ENCODE measurements around the gene FRMD3.

FRMD3 gene

GRCh38 chr9:83477120-83477519, 61.1 kb downstream of the FRMD3 start:
- Histone ChIP-seq H3K9me3 (ENCODE audit: control insufficient read depth, low read length) (no peaks in the 10 kb centered on the region), H3K4me1 (ENCODE audit: control insufficient read depth, insufficient read depth, low read length, poor library complexity, severe bottlenecking) (no peaks in the 10 kb centered on the region), H3K4me3 (ENCODE audit: insufficient read depth, low read depth, low read length, poor library complexity, severe bottlenecking) (no peak overlapping the region), H3K27ac (ENCODE audit: insufficient read depth, low read length, poor library complexity, severe bottlenecking) (no peak overlapping the region), H3K27me3 (replicated peaks; ENCODE audit: control insufficient read depth, insufficient read depth, low read length, poor library complexity, severe bottlenecking) (no peaks in the 10 kb centered on the region), H3K36me3 (ENCODE audit: control insufficient read depth, insufficient read depth, low read length) (no peaks in the 10 kb centered on the region)
- no peak for DNase-seq

GRCh38 chr9:83476513-83476912, 61.7 kb downstream of the FRMD3 start:
- Histone ChIP-seq H3K36me3 (ENCODE audit: control insufficient read depth, insufficient read depth, low read length) (no peaks in the 10 kb centered on the region), H3K4me3 (ENCODE audit: insufficient read depth, low read depth, low read length, poor library complexity, severe bottlenecking) (no peak overlapping the region)
- no peak for DNase-seq

GRCh38 chr9:83475741-83476140, 62.5 kb downstream of the FRMD3 start:
- Histone ChIP-seq H3K27me3 (replicated peaks; ENCODE audit: control insufficient read depth, insufficient read depth, low read length, poor library complexity, severe bottlenecking) (no peaks in the 10 kb centered on the region), H3K4me3 (ENCODE audit: insufficient read depth, low read depth, low read length, poor library complexity, severe bottlenecking) (no peak overlapping the region), H3K9me3 (ENCODE audit: control insufficient read depth, low read length) (no peaks in the 10 kb centered on the region), H3K4me1 (ENCODE audit: control insufficient read depth, insufficient read depth, low read length, poor library complexity, severe bottlenecking) (no peaks in the 10 kb centered on the region), H3K36me3 (ENCODE audit: control insufficient read depth, insufficient read depth, low read length) (no peaks in the 10 kb centered on the region), H3K27ac (ENCODE audit: insufficient read depth, low read length, poor library complexity, severe bottlenecking) (no peak overlapping the region)
- DNase-seq: no peak

More at GRCh38 chr9:83476513-83476912, 61.7 kb downstream of the FRMD3 start:
- H3K9me3 ChIP-seq (ENCODE audit: control insufficient read depth, low read length): no peaks in the 10 kb centered on the region
- no peaks in the 10 kb centered on the region for H3K4me1 ChIP-seq (ENCODE audit: control insufficient read depth, insufficient read depth, low read length, poor library complexity, severe bottlenecking)
- H3K27ac ChIP-seq (ENCODE audit: insufficient read depth, low read length, poor library complexity, severe bottlenecking): no peak overlapping the region
- H3K27me3 ChIP-seq (replicated peaks; ENCODE audit: control insufficient read depth, insufficient read depth, low read length, poor library complexity, severe bottlenecking): no peaks in the 10 kb centered on the region

GRCh38 chr9:83474631-83475030, 63.6 kb downstream of the FRMD3 start:
- H3K4me1 ChIP-seq (ENCODE audit: control insufficient read depth, insufficient read depth, low read length, poor library complexity, severe bottlenecking): no peaks in the 10 kb centered on the region
- no peak for DNase-seq
- no peaks in the 10 kb centered on the region for H3K9me3 ChIP-seq (ENCODE audit: control insufficient read depth, low read length)
- no peaks in the 10 kb centered on the region for H3K27me3 ChIP-seq (replicated peaks; ENCODE audit: control insufficient read depth, insufficient read depth, low read length, poor library complexity, severe bottlenecking)
- H3K27ac ChIP-seq (ENCODE audit: insufficient read depth, low read length, poor library complexity, severe bottlenecking): no peak overlapping the region
- H3K4me3 ChIP-seq (ENCODE audit: insufficient read depth, low read depth, low read length, poor library complexity, severe bottlenecking): no peak overlapping the region
- no peaks in the 10 kb centered on the region for H3K36me3 ChIP-seq (ENCODE audit: control insufficient read depth, insufficient read depth, low read length)

- Histone ChIP-seq H3K27ac (ENCODE audit: insufficient read depth, low read length, poor library complexity, severe bottlenecking) (no peak overlapping the region), H3K9me3 (ENCODE audit: control insufficient read depth, low read length) (no peaks in the 10 kb centered on the region), H3K36me3 (ENCODE audit: control insufficient read depth, insufficient read depth, low read length) (no peaks in the 10 kb centered on the region), H3K4me3 (ENCODE audit: insufficient read depth, low read depth, low read length, poor library complexity, severe bottlenecking) (no peak overlapping the region), H3K4me1 (ENCODE audit: control insufficient read depth, insufficient read depth, low read length, poor library complexity, severe bottlenecking) (no peaks in the 10 kb centered on the region), H3K27me3 (replicated peaks; ENCODE audit: control insufficient read depth, insufficient read depth, low read length, poor library complexity, severe bottlenecking) (no peaks in the 10 kb centered on the region)
- DNase-seq: no peak
These were observed 64.7 kb downstream of the FRMD3 start for GRCh38 chr9:83473488-83473971.

- no peaks in the 10 kb centered on the region for H3K4me1 ChIP-seq (ENCODE audit: control insufficient read depth, insufficient read depth, low read length, poor library complexity, severe bottlenecking)
- H3K36me3 ChIP-seq (ENCODE audit: control insufficient read depth, insufficient read depth, low read length): no peaks in the 10 kb centered on the region
- H3K27me3 ChIP-seq (replicated peaks; ENCODE audit: control insufficient read depth, insufficient read depth, low read length, poor library complexity, severe bottlenecking): no peaks in the 10 kb centered on the region
- no peak for DNase-seq
- H3K4me3 ChIP-seq (ENCODE audit: insufficient read depth, low read depth, low read length, poor library complexity, severe bottlenecking): no peak overlapping the region
- no peaks in the 10 kb centered on the region for H3K9me3 ChIP-seq (ENCODE audit: control insufficient read depth, low read length)
- no peak overlapping the region for H3K27ac ChIP-seq (ENCODE audit: insufficient read depth, low read length, poor library complexity, severe bottlenecking)
These were observed 65.4 kb downstream of the FRMD3 start for GRCh38 chr9:83472764-83473163.

GRCh38 chr9:83472221-83472665, 66.0 kb downstream of the FRMD3 start:
- Histone ChIP-seq H3K27me3 (replicated peaks; ENCODE audit: control insufficient read depth, insufficient read depth, low read length, poor library complexity, severe bottlenecking) (no peaks in the 10 kb centered on the region), H3K27ac (ENCODE audit: insufficient read depth, low read length, poor library complexity, severe bottlenecking) (no peak overlapping the region), H3K4me1 (ENCODE audit: control insufficient read depth, insufficient read depth, low read length, poor library complexity, severe bottlenecking) (no peaks in the 10 kb centered on the region), H3K9me3 (ENCODE audit: control insufficient read depth, low read length) (no peaks in the 10 kb centered on the region), H3K36me3 (ENCODE audit: control insufficient read depth, insufficient read depth, low read length) (no peaks in the 10 kb centered on the region), H3K4me3 (ENCODE audit: insufficient read depth, low read depth, low read length, poor library complexity, severe bottlenecking) (no peak overlapping the region)
- DNase-seq: no peak

GRCh38 chr9:83471241-83471640, 67.0 kb downstream of the FRMD3 start:
- no peak for DNase-seq

GRCh38 chr9:83469722-83470121, 68.5 kb downstream of the FRMD3 start:
- Histone ChIP-seq H3K9me3 (ENCODE audit: control insufficient read depth, low read length) (no peaks in the 10 kb centered on the region), H3K27ac (ENCODE audit: insufficient read depth, low read length, poor library complexity, severe bottlenecking) (no peak overlapping the region), H3K4me1 (ENCODE audit: control insufficient read depth, insufficient read depth, low read length, poor library complexity, severe bottlenecking) (no peaks in the 10 kb centered on the region), H3K36me3 (ENCODE audit: control insufficient read depth, insufficient read depth, low read length) (no peaks in the 10 kb centered on the region), H3K4me3 (ENCODE audit: insufficient read depth, low read depth, low read length, poor library complexity, severe bottlenecking) (no peak overlapping the region), H3K27me3 (replicated peaks; ENCODE audit: control insufficient read depth, insufficient read depth, low read length, poor library complexity, severe bottlenecking) (no peaks in the 10 kb centered on the region)
- no peak for DNase-seq

More at GRCh38 chr9:83471241-83471640, 67.0 kb downstream of the FRMD3 start:
- H3K4me3 ChIP-seq (ENCODE audit: insufficient read depth, low read depth, low read length, poor library complexity, severe bottlenecking): no peak overlapping the region
- H3K27ac ChIP-seq (ENCODE audit: insufficient read depth, low read length, poor library complexity, severe bottlenecking): no peak overlapping the region
- no peaks in the 10 kb centered on the region for H3K27me3 ChIP-seq (replicated peaks; ENCODE audit: control insufficient read depth, insufficient read depth, low read length, poor library complexity, severe bottlenecking)
- H3K4me1 ChIP-seq (ENCODE audit: control insufficient read depth, insufficient read depth, low read length, poor library complexity, severe bottlenecking): no peaks in the 10 kb centered on the region
- no peaks in the 10 kb centered on the region for H3K36me3 ChIP-seq (ENCODE audit: control insufficient read depth, insufficient read depth, low read length)
- H3K9me3 ChIP-seq (ENCODE audit: control insufficient read depth, low read length): no peaks in the 10 kb centered on the region

- Histone ChIP-seq H3K9me3 (ENCODE audit: control insufficient read depth, low read length) (no peaks in the 10 kb centered on the region), H3K4me3 (ENCODE audit: insufficient read depth, low read depth, low read length, poor library complexity, severe bottlenecking) (no peak overlapping the region), H3K36me3 (ENCODE audit: control insufficient read depth, insufficient read depth, low read length) (no peaks in the 10 kb centered on the region), H3K27me3 (replicated peaks; ENCODE audit: control insufficient read depth, insufficient read depth, low read length, poor library complexity, severe bottlenecking) (no peaks in the 10 kb centered on the region), H3K27ac (ENCODE audit: insufficient read depth, low read length, poor library complexity, severe bottlenecking) (no peak overlapping the region), H3K4me1 (ENCODE audit: control insufficient read depth, insufficient read depth, low read length, poor library complexity, severe bottlenecking) (no peaks in the 10 kb centered on the region)
- DNase-seq: no peak
These were observed 69.4 kb downstream of the FRMD3 start for GRCh38 chr9:83468821-83469220.
